ENCODE measurements around the gene ATP5IF1.

DNA sequence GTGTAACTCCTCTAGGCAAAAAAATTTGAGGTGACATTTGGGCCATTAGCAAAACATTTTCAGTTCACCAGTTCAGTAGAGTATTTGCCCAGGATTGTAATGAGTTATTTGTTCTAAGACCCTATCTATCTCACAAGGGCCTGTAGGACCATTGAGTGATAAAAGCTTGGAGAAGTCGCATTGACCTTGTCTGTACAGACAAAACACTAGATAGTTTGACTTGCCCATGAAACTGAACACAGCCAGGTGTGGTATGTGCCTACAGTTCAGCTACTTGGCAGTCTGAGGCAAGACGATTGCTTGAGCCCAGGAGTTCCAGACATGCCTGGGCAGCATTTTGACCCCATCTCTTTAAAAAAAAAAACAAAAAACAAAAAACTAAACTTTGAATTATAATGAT lies 3.1 kb downstream of the ATP5IF1 start:
- TF ChIP-seq, protein P1, sequence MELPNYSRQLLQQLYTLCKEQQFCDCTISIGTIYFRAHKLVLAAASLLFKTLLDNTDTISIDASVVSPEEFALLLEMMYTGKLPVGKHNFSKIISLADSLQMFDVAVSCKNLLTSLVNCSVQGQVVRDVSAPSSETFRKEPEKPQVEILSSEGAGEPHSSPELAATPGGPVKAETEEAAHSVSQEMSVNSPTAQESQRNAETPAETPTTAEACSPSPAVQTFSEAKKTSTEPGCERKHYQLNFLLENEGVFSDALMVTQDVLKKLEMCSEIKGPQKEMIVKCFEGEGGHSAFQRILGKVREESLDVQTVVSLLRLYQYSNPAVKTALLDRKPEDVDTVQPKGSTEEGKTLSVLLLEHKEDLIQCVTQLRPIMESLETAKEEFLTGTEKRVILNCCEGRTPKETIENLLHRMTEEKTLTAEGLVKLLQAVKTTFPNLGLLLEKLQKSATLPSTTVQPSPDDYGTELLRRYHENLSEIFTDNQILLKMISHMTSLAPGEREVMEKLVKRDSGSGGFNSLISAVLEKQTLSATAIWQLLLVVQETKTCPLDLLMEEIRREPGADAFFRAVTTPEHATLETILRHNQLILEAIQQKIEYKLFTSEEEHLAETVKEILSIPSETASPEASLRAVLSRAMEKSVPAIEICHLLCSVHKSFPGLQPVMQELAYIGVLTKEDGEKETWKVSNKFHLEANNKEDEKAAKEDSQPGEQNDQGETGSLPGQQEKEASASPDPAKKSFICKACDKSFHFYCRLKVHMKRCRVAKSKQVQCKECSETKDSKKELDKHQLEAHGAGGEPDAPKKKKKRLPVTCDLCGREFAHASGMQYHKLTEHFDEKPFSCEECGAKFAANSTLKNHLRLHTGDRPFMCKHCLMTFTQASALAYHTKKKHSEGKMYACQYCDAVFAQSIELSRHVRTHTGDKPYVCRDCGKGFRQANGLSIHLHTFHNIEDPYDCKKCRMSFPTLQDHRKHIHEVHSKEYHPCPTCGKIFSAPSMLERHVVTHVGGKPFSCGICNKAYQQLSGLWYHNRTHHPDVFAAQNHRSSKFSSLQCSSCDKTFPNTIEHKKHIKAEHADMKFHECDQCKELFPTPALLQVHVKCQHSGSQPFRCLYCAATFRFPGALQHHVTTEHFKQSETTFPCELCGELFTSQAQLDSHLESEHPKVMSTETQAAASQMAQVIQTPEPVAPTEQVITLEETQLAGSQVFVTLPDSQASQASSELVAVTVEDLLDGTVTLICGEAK (IDR thresholded peaks at IDR 0.05), result no peak
- TF ChIP-seq, protein P1 (CRISPR knock-in tag; IDR thresholded peaks at IDR 0.05), result no peak
- TF ChIP-seq ADNP (CRISPR knock-in tag; IDR thresholded peaks at IDR 0.05) (no peak), NR1H2 (CRISPR knock-in tag; IDR thresholded peaks at IDR 0.05; ENCODE audit: borderline replicate concordance, low read depth) (no peak), U2AF2 (IDR thresholded peaks at IDR 0.05; ENCODE audit: low read depth, low read length) (no peak), EZH2 (conservative IDR thresholded peaks at IDR 0.05; ENCODE audit: low read depth, low read length) (no peak), POLR2AphosphoS5 (IDR thresholded peaks at IDR 0.05; ENCODE audit: low read depth, low read length) (no peak), CBFB (CRISPR knock-in tag; IDR thresholded peaks at IDR 0.05) (no peak), KDM6A (CRISPR knock-in tag; IDR thresholded peaks at IDR 0.05; ENCODE audit: low read depth) (no peak), ZNF557 (CRISPR knock-in tag; IDR thresholded peaks at IDR 0.05) (no peak)
- TF ChIP-seq, protein P2, sequence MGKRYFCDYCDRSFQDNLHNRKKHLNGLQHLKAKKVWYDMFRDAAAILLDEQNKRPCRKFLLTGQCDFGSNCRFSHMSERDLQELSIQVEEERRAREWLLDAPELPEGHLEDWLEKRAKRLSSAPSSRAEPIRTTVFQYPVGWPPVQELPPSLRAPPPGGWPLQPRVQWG (CRISPR knock-in tag; IDR thresholded peaks at IDR 0.05; ENCODE audit: borderline replicate concordance, low read depth), result no peak
- TF ChIP-seq, protein P3, sequence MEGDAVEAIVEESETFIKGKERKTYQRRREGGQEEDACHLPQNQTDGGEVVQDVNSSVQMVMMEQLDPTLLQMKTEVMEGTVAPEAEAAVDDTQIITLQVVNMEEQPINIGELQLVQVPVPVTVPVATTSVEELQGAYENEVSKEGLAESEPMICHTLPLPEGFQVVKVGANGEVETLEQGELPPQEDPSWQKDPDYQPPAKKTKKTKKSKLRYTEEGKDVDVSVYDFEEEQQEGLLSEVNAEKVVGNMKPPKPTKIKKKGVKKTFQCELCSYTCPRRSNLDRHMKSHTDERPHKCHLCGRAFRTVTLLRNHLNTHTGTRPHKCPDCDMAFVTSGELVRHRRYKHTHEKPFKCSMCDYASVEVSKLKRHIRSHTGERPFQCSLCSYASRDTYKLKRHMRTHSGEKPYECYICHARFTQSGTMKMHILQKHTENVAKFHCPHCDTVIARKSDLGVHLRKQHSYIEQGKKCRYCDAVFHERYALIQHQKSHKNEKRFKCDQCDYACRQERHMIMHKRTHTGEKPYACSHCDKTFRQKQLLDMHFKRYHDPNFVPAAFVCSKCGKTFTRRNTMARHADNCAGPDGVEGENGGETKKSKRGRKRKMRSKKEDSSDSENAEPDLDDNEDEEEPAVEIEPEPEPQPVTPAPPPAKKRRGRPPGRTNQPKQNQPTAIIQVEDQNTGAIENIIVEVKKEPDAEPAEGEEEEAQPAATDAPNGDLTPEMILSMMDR (CRISPR knock-in tag; IDR thresholded peaks at IDR 0.05), result no peak
- TF ChIP-seq, protein P4, sequence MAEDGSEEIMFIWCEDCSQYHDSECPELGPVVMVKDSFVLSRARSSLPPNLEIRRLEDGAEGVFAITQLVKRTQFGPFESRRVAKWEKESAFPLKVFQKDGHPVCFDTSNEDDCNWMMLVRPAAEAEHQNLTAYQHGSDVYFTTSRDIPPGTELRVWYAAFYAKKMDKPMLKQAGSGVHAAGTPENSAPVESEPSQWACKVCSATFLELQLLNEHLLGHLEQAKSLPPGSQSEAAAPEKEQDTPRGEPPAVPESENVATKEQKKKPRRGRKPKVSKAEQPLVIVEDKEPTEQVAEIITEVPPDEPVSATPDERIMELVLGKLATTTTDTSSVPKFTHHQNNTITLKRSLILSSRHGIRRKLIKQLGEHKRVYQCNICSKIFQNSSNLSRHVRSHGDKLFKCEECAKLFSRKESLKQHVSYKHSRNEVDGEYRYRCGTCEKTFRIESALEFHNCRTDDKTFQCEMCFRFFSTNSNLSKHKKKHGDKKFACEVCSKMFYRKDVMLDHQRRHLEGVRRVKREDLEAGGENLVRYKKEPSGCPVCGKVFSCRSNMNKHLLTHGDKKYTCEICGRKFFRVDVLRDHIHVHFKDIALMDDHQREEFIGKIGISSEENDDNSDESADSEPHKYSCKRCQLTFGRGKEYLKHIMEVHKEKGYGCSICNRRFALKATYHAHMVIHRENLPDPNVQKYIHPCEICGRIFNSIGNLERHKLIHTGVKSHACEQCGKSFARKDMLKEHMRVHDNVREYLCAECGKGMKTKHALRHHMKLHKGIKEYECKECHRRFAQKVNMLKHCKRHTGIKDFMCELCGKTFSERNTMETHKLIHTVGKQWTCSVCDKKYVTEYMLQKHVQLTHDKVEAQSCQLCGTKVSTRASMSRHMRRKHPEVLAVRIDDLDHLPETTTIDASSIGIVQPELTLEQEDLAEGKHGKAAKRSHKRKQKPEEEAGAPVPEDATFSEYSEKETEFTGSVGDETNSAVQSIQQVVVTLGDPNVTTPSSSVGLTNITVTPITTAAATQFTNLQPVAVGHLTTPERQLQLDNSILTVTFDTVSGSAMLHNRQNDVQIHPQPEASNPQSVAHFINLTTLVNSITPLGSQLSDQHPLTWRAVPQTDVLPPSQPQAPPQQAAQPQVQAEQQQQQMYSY (CRISPR knock-in tag; IDR thresholded peaks at IDR 0.05), result no peak
- TF ChIP-seq, protein P5, sequence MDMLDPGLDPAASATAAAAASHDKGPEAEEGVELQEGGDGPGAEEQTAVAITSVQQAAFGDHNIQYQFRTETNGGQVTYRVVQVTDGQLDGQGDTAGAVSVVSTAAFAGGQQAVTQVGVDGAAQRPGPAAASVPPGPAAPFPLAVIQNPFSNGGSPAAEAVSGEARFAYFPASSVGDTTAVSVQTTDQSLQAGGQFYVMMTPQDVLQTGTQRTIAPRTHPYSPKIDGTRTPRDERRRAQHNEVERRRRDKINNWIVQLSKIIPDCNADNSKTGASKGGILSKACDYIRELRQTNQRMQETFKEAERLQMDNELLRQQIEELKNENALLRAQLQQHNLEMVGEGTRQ (IDR thresholded peaks at IDR 0.05; ENCODE audit: low read depth, low read length), result no peak
- TF ChIP-seq, protein P5 (CRISPR knock-in tag; IDR thresholded peaks at IDR 0.05; ENCODE audit: borderline replicate concordance), result no peak

Measured in HepG2 (cell line).